K562 (cell line): Measurements from ENCODE around the gene BSDC1. TPM values are rescaled to one million over a fixed set of nuclear protein-coding genes. Genes with fewer than 3 reads are reported as not detected.

ENCODE experiments used
- BHLHE40 ChIP-seq: IDR thresholded peaks from 2 replicates; pipeline ENCODE4 v1.6.1; 2011; ENCODE audit warnings: low read length, improper control_type of control experiment
- CTBP1 ChIP-seq: fragments of 450-650 bp; IDR thresholded peaks from 2 replicates; pipeline ENCODE4 v1.6.1; 2016; ENCODE audit warnings: borderline replicate concordance
- E2F6 ChIP-seq, 2 experiments: IDR thresholded peaks; 2 replicates each; pipeline ENCODE4 v1.6.1; 2011; ENCODE audit warnings: borderline replicate concordance in 1 of 2, control low read depth in 1 of 2, low read depth in 1 of 2, low read length in 1 of 2, mild to moderate bottlenecking in 1 of 2, mixed read lengths in 1 of 2, moderate library complexity in 1 of 2; ENCODE audit not compliant: insufficient read depth in 1 of 2, insufficient read length in 1 of 2, poor library complexity in 1 of 2, severe bottlenecking in 1 of 2; ENCODE audit errors: extremely low read depth in 1 of 2
- ETS2 ChIP-seq: IDR thresholded peaks from 2 replicates; pipeline ENCODE4 v1.6.1; 2016; ENCODE audit warnings: borderline replicate concordance, missing genetic modification characterization, mild to moderate bottlenecking, moderate library complexity, missing compliant biosample characterization; ENCODE audit not compliant: poor library complexity, severe bottlenecking
- L3MBTL2 ChIP-seq: fragments of 450-650 bp; IDR thresholded peaks from 2 replicates; pipeline ENCODE4 v1.6.1; 2016; ENCODE audit warnings: mild to moderate bottlenecking, moderate library complexity
- MAFF ChIP-seq: IDR thresholded peaks from 2 replicates; pipeline ENCODE4 v1.6.1; 2012; ENCODE audit warnings: low read length, improper control_type of control experiment
- MXI1 ChIP-seq: IDR thresholded peaks from 2 replicates; pipeline ENCODE4 v1.6.1; 2011; ENCODE audit warnings: low read depth, mild to moderate bottlenecking, improper control_type of control experiment, low read length
- PHF8 ChIP-seq: fragments of 200-600 bp; sonication (generic); IDR thresholded peaks from 2 replicates; pipeline ENCODE4 v1.6.1; 2012; ENCODE audit warnings: mixed run types, mild to moderate bottlenecking, inconsistent platforms, low read length, moderate library complexity, borderline replicate concordance
- POLR2G ChIP-seq: fragments of 200-400 bp; formaldehyde crosslinking; IDR thresholded peaks from 2 replicates; pipeline ENCODE4 v1.6.1; 2017; ENCODE audit warnings: low read depth, mild to moderate bottlenecking, antibody characterized with exemption, low read length, moderate library complexity
- TEAD1 ChIP-seq, 2 experiments: fragments of 450-650 bp in 1 of 2; sonication (generic) in 1 of 2; formaldehyde crosslinking; IDR thresholded peaks; 2 replicates each; pipeline versions ENCODE4 v1.4.0 to v1.8.0; 2020 to 2022; ENCODE audit warnings: mild to moderate bottlenecking in 2 of 2, missing genetic modification reagents in 1 of 2
- ZNF431 ChIP-seq: sonication (generic); formaldehyde crosslinking; IDR thresholded peaks from 2 replicates; pipeline ENCODE4 v1.8.0; 2022; ENCODE audit warnings: mild to moderate bottlenecking, missing genetic modification reagents
- polyA plus RNA-seq, 8 experiments: library from polyadenylated mRNA; depleted of rRNA in 4 of 8; stranded (reverse) in 5 of 8; unstranded in 3 of 8; fragments of >200 nt; fragmentation: Nextera tagmentation in 2 of 8; fragmentation: Illumina TruSeq in 1 of 8; extraction: Ambion mirVana in 2 of 8; extraction: Trizol in 1 of 8; gene quantifications; 2 replicates each; pipeline versions ENCODE4 v1.2.1 to v1.2.3, GENCODE V29; 2011 to 2014; ENCODE audit warnings: inconsistent platforms in 1 of 8, missing spikeins in 1 of 8
- total RNA-seq, 7 experiments: library from RNA; depleted of rRNA in 6 of 7; stranded (reverse); fragments of >200 nt in 6 of 7; fragmentation: Illumina TruSeq in 2 of 7; extraction: Trizol in 2 of 7; gene quantifications; 2 replicates each; pipeline versions ENCODE4 v1.2.1 to v1.2.3, GENCODE V29; 2011 to 2021; ENCODE audit warnings: low replicate concordance in 1 of 7
- TF ChIP-seq, protein P1 (sequence below): sonication (generic); formaldehyde crosslinking; IDR thresholded peaks from 2 replicates; pipeline ENCODE4 v1.8.1; 2023; ENCODE audit warnings: mild to moderate bottlenecking, missing genetic modification reagents
- TF ChIP-seq, protein P2 (sequence below): fragments of 450-650 bp; IDR thresholded peaks from 2 replicates; pipeline ENCODE4 v1.6.1; 2017; ENCODE audit warnings: antibody characterized with exemption

BSDC1 gene
- total and polyA plus RNA-seq, 9 of the 15 experiments (the other 6 are each of a cell fraction or from before 2014, with no cell fraction given), result 10.2 to 96.8 (median 73.1) TPM

DNA sequence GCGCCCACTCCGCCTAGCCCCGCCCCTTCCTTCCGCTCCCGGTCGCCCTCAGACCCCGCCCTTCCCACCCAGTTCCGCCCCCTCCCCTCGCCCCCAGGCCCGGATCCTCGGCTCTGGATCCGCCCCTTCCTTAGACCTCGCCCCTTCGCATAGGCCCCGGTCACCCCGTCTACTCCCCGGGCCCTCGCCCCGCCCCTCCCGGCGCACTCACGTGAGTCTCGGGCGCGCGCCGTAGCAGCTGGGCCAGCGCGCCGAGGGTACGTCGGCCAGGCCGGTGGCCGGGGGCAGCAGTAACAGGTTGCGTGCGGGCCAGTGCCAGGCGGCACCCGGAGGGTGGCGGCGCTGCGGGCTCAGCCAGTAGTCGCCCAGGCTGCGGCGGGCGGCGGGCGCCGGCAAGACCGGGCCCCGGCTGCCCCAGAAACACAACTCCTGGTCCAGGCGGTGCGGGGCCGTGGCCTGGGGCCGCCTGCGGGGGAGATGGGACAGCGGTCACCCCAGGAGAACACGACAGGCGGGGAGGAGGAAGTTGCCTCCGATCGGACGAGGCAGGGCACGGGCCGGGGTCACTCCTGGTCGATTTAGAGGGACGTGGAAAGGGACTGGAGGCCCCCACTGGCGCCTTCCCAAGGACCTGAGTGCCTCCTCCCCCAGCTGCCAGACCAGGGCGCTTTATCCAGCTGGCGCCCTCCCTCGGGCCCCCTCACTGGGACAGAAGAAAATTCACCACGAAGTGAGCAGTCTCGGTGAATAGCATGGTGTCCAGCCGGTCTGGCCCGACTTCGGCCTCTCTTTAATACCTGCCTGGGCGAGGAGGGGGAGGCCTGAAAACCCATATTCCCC, 42.6 kb downstream of the BSDC1 start (continued):
- peak; percentile 46 to 88 for TF ChIP-seq E2F6 (IDR thresholded peaks at IDR 0.05; ENCODE audit: borderline replicate concordance in 1 of 2, extremely low read depth in 1 of 2, insufficient read depth in 1 of 2, insufficient read length in 1 of 2, low read depth in 1 of 2, low read length in 1 of 2, poor library complexity in 1 of 2, severe bottlenecking in 1 of 2)
- 0 out of 4 replicates have a peak, but pooled peaks of 1 of the 2 experiments have one; percentile 14 for TF ChIP-seq TEAD1 (CRISPR knock-in tag; IDR thresholded peaks at IDR 0.05)
- TF ChIP-seq MAFF, result no peak
- no peak for TF ChIP-seq ZNF431 (CRISPR knock-in tag)
- TF ChIP-seq, protein P1, sequence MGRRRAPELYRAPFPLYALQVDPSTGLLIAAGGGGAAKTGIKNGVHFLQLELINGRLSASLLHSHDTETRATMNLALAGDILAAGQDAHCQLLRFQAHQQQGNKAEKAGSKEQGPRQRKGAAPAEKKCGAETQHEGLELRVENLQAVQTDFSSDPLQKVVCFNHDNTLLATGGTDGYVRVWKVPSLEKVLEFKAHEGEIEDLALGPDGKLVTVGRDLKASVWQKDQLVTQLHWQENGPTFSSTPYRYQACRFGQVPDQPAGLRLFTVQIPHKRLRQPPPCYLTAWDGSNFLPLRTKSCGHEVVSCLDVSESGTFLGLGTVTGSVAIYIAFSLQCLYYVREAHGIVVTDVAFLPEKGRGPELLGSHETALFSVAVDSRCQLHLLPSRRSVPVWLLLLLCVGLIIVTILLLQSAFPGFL, result peak; percentile 31; the same call in 1 of the 2 replicates
- TF ChIP-seq CTBP1, result peak; percentile 81; the same call in 1 of the 2 replicates
- peak; percentile 99 for TF ChIP-seq BHLHE40
- peak; percentile 88; the same call in 1 of the 2 replicates for TF ChIP-seq PHF8
- TF ChIP-seq ETS2 (tag), result no peak
- peak; percentile 41 for TF ChIP-seq L3MBTL2
- TF ChIP-seq, protein P2, sequence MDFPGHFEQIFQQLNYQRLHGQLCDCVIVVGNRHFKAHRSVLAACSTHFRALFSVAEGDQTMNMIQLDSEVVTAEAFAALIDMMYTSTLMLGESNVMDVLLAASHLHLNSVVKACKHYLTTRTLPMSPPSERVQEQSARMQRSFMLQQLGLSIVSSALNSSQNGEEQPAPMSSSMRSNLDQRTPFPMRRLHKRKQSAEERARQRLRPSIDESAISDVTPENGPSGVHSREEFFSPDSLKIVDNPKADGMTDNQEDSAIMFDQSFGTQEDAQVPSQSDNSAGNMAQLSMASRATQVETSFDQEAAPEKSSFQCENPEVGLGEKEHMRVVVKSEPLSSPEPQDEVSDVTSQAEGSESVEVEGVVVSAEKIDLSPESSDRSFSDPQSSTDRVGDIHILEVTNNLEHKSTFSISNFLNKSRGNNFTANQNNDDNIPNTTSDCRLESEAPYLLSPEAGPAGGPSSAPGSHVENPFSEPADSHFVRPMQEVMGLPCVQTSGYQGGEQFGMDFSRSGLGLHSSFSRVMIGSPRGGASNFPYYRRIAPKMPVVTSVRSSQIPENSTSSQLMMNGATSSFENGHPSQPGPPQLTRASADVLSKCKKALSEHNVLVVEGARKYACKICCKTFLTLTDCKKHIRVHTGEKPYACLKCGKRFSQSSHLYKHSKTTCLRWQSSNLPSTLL, result no peak
- 0 out of 2 replicates have a peak, but pooled peaks have one; percentile 44 for TF ChIP-seq MXI1
- peak; percentile 94 for TF ChIP-seq POLR2G
